Activated naive CD4-positive, alpha-beta T cell treated with anti-CD3 and anti-CD28 coated beads, Interleukin-2, amount 10 ng/mL, durations not matched to agents 5 hours and 36 hours (primary cell): ENCODE results near the gene PLGRKT. TPM values are rescaled to one million over a fixed set of nuclear protein-coding genes. Genes with fewer than 3 reads are reported as not detected.

Experiments
- total RNA-seq, 2 experiments: library from RNA; stranded (reverse); gene quantifications; one replicate each; pipeline ENCODE4 v1.2.3, GENCODE V29; 2021

PLGRKT gene, protein sequence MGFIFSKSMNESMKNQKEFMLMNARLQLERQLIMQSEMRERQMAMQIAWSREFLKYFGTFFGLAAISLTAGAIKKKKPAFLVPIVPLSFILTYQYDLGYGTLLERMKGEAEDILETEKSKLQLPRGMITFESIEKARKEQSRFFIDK
- 10 to 100 TPM; 27.8 to 28.1 TPM for total RNA-seq

DNA sequence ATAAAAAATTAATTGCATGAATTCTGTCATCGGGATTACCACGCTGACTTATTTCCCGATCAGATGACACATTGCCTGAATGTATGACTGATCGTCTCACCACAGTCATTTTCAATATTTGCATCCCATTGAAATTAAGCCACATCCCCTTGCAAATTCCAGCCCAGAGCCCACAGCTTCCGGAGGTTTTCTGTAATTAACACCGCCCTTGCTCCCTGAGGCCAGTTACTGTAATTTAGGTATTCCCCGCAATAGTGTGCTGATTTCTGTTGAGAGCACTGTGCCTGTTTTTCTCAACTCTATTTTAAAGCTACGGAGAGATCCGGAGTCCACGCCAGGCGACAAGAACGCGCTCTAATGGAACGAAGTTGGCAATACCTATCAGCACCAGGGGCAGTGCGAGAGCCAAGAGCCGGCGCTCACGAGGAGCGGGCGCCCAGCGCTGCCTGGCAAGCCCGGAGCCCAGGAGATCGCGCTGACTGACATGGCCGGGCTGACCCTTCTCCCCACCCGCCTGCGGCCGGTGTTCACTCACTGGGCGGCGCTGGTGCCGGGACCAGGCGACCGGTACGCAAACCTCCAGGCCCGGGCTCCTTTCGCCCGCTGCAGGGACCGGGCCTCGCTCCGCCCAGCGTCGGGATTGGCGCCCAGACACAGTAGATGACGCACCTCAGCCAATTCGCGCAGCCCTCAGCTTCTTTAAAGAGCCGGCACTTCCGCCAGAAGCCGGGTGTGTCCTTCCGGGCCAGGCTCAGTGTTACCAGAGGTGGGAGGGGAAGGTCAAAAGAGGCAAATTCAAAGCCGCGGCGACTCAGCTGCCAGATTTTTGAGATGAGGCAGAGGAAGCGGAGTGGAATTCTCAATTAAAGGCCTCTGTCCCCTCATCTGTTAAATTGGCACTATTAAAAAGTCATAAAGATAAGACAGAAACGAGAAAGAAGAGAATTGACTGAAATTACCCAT, at the start of gene PLGRKT:
Gene PLGRKT, minus strand, starts transcription at position 672 of the 963 bp plus-strand sequence. CDS start 5,948 bp downstream, outside the sequence.

DNA sequence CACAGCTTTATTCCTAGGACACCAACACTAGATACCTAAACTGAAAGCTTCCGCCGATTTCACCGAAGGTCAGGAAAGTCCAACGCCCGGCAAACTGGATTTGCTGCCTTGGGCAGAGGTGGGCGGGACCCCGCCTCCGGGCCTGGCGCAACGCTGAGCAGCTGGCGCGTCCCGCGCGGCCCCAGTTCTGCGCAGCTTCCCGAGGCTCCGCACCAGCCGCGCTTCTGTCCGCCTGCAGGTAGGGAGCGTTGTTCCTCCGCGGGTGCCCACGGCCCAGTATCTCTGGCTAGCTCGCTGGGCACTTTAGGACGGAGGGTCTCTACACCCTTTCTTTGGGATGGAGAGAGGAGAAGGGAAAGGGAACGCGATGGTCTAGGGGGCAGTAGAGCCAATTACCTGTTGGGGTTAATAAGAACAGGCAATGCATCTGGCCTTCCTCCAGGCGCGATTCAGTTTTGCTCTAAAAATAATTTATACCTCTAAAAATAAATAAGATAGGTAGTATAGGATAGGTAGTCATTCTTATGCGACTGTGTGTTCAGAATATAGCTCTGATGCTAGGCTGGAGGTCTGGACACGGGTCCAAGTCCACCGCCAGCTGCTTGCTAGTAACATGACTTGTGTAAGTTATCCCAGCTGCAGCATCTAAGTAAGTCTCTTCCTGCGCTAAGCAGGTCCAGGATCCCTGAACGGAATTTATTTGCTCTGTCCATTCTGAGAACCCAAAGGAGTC, 12.8 kb upstream of the PLGRKT start, which contains the start of gene CD274:
Gene CD274, plus strand, starts transcription at position 184 of the 733 bp plus-strand sequence. CDS start 5,572 bp downstream, outside the sequence.

DNA sequence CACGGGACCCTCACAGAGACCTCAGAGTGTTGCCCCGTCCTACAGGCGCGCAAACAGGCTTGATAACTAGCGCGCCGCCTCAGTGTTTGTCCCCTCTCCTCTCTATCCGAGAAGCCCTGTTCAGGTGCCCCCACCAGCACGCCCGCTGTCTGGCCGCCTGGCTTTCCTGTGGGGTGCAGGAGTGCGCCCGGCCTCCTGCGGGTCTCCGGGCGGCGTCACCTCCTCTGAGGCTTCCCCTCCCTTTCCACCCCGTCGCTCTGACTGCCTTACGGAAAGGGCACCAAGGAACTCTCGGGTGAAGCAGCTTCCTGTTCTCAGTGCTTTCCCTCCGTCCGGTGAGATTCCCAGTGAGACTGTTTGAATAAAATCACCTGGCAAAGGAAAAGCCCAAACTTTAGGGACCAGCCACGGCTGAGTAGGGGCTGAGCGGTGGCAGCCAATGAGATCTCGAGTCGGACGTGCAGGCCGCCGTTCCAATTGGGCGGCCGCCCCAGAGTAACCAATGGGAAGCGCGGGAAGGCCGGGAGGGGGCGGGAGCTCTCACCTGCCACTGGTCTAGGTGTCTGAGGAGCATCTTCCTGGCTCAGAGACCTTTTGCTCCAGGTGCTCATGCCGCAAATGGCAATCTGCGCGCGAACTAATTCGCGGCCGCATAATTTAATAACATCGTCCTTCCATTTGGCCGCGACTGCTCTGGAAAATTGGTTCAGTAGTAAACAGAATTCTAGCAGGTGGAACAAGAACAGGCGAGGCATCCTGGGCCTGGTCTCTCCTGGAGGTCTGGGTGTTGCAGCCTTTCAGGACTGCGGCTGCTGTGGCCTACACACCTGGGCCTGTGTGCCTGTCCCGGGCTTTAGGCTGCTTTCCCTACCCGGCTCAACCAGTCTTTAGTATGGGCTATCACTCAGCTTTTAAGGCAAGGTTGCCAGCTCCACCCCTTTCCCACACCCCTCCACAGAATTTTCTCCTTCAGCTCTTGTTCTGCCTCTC, 98.4 kb downstream of the PLGRKT start, which contains the start of gene RLN1:
Gene RLN1, minus strand, starts transcription at position 885 of the 990 bp plus-strand sequence. Its CDS starts 130 bp downstream, at position 755.

Other genes with a start within 250 kb of the PLGRKT start
- not detected for gene INSL4, start 206.5 kb downstream of the PLGRKT start, total RNA-seq
- 1 to 10 TPM; 2.4 to 2.6 TPM for gene RLN2, start 133.2 kb downstream of the PLGRKT start, total RNA-seq
- 1 to 10 TPM; 2.3 to 2.8 TPM for gene RLN1, start 98.0 kb downstream of the PLGRKT start, total RNA-seq
- 10 to 100 TPM in 1 of 2 experiments, 1 to 10 TPM in 1; 9.5 to 10.7 TPM for gene CD274, start 12.6 kb upstream of the PLGRKT start, total RNA-seq
- gene PDCD1LG2, start 72.6 kb upstream of the PLGRKT start, total RNA-seq, result 1 to 10 TPM; 1.0 to 1.2 TPM
- gene RIC1, start 191.2 kb upstream of the PLGRKT start, total RNA-seq, result 10 to 100 TPM; 17.8 to 18.4 TPM